EL (cell line): ENCODE data around the gene EVPL.

Experiments
- DNase-seq: peaks from one replicate; pipeline ENCODE4 v3.0.0-alpha.2; 2016

EVPL gene

GRCh38 chr17:76014925-76015261, 12.2 kb downstream of the EVPL start:
- no peak for DNase-seq

DNA sequence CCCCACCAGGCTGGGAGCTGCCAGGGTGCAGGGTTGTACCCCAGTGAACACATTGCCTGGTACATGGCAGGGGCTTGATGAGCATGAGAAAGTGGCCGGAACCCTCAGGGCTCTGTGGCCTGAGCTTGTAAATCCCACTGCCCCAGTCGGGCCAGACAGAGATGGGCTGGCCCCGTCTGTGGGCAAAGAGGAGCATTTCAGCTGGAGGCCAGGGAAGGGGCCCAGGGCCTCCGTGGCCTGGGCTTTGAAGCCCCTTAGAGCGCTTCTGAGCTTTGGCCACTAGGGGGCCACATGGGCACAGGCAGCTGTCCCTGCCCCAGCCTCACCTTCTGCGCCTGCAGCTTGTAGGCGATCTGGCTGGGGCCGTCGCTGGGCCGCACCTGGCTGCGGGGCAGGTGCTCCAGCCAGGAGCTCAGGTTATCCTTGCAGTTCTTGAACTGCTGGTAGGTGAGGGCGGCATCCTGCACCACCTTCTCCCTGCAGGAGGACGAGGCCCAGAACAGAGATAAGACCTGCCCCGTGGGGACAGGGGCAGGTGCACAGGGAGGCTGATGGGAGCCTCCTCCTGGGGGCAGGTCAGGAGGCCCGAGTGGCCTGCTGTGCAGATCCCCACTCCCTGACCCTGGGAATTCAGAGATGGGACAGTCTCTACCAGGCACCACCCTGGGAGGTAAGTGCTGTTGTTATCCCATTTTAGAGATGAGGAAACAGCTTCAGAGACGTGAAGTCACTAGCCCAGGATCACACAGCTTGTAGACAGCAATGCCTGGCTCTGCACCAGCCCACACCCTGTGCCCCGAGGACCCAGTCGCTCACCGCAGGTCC, 12.8 kb downstream of the EVPL start:
- DNase-seq = peak; percentile 70

DNA sequence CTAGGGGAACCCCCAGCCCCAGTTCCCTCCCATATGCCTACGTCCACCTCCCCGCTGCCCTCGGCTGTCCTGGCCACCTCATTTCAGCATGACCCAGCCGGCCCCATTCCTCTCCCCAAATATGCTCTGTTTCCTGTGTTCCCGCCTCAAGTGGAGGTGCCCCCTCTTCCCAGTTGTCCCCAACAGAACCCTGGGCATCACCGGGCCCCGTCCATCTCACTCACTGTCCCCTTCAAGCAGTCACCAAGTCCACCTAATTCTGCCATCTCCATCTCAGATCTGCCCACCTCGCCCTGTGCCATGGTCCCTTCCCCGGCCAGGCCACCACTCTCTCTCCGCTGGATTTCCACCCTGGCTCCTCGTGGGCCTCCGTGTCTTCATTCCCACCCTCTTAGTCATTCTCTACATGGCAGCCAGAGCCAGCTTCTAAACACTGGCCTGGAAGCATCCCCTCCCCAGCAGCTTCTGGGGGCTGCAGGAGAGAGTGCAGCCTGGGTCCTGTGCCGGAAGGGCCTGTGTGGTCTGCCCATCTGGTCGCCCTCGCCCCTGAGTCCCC, 13.7 kb downstream of the EVPL start:
- peak; percentile 30 for DNase-seq

DNA sequence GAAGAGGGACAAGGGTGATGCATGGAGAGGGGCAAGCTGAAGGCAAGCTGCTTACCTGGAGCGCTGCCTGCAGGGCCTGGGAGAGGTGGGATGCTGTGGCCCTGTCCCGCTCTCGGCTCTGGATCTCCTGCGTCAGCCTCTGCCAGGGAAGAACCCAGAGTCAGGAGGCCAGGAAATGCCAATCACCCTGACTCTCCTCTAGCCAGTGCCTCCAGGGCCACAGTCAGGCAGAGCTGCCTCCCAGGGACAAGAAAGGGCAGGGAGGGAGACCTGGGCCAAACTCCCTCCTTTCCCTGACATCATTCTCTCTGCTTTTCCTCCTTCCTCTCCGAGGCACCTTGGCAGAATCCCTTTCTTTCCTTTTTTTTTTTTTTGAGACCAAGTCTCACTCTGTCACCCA, 15.2 kb downstream of the EVPL start:
- peak; percentile 35 for DNase-seq

DNA sequence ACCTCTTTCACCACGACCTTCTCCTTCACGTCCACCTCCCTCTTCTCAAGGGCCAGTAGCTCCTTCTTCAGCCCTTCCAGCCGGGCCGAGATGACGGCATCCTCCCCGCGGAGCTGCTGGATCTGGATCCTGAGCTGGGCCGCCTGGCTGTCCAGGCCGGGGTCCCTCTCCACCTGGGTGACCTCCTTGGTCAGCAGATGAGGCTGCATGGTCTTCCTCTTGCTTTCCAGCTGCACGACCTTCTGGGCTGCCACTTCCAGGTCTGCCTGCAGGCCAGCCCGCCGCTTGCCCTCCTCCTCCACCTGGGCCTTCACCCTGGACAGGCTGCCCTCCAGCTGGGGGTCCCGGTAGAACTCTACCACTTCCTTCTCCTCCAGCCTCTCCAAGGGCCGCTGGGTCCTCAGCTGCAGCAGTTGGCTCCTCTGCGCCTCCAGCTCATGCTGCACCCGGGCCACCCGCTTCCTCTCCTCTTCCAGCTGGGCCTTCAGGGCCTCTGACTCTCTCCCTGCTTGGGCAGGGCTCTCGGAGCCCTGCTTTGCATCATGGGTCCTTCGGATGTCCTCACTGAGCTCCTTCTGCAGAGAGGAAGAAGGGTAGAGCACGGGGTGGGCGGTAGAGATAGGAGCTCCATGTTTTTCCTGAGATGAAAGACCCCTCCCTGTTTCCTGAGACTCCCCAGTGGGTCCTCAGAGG, 17.0 kb downstream of the EVPL start:
- DNase-seq = no peak

- no peak for DNase-seq
Measured at GRCh38 chr17:76009447-76009846, 17.7 kb downstream of the EVPL start.

GRCh38 chr17:76008630-76009425, 18.3 kb downstream of the EVPL start:
- DNase-seq = no peak

DNA sequence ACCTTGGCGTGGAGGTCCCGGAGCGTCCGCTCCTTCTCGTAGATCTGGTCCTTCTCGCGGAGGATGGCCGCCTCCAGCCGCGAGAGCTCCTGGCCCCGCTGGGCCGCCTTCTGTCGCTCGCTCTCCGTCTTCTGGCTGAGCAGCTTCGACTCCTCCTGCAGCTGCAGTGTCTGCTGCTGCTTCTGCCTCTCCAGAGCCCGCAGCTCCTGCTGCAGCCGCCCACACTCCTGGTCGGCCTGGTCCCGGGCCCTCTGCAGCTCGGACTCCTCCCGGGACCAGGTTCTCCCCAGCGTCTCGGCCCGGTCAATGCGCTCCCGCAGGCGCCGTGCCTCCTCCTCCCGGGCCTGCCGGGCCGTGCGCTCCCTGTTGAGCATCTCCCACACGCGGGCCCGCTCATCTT, 18.9 kb downstream of the EVPL start:
- no peak for DNase-seq

DNA sequence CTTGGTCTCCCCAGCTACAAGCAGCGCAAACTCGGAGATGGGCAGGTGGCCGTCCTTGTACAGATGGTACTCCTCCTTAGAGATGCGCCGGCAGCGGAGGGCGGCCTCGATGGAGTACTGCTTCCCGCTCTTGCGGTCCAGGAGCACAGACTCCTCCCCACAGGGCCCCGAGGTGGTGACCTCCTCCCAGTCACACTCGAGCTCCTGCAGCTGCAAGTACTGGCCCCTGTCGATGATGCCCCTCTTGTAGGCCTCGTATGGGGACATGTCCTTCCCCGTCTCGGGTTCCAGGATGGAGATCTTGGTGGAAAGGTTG, 19.3 kb downstream of the EVPL start:
- no peak for DNase-seq

DNA sequence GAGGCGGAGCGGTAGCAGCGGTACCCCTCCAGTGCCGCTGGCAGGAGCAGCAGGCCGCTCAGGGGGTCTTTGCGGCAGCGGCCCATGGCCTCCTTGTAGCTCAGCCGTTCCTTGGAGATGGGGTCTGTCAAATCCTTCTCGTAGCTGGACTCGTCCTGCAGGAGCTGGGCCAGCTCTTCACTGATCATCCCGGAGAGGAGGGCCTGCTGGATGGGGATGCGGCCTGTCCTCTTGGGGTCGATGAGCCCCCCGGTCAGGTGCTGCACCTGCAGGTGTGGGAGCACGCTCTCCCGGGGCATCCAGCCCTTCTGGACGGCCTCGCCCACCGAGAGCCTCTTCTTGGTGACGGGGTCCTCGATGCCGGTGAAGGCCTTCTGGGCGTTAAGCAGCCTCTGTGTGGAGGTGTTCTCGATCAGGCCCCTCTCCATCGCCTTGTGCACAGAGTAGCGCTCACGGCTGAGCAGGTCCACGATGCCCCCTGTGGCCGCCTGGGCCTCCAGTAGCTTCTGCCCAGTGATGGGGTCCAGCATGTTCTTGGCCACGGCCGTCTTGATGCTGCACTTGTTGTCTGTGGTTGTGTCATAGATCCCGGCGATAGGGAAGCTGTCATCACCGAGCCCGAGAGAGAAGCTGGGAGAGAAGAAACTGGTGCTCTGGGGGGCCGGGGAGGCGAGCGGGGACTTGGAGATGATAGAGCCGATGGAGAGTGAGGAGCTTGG, 19.8 kb downstream of the EVPL start:
- no peak for DNase-seq

DNA sequence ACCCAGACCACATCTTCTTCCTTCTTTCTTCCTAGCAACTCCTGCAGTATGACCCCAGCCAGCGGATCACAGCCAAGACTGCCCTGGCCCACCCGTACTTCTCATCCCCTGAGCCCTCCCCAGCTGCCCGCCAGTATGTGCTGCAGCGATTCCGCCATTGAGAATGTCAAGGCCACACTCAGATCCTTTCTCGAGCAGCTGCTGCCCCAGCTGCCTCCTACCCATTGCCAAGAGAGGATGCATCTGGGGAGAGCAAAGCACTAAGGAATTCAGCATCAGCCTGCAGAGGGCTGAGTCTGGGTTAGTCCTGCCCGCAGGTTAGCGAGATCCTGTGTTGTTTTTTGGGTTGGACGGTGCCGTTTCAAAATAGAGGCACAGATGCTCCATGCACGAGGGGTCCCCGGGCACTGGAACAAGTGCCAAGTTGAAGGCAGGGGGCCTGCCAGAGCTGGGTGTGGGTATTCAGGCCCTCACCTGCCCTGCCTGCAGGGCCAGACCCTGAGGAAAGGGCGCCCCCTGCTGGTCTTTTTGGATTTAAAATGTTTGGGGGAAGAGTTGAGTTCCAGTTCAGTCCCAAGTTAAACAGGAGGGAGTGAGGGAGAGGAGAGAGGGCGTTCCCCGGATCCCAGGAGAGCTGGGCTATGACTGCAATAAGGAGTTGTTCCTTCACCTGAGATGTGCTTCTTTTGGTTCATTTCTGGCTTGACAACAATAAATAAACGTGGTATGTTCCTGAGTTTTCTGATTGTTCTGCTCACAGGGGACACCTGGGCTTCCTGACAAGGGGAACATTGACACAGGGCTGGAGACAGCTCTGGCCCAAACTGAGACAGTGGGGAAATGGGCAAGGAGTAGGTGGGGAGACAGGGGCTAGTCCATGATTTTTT, 21.6 kb downstream of the EVPL start:
- peak; percentile 63 for DNase-seq

DNA sequence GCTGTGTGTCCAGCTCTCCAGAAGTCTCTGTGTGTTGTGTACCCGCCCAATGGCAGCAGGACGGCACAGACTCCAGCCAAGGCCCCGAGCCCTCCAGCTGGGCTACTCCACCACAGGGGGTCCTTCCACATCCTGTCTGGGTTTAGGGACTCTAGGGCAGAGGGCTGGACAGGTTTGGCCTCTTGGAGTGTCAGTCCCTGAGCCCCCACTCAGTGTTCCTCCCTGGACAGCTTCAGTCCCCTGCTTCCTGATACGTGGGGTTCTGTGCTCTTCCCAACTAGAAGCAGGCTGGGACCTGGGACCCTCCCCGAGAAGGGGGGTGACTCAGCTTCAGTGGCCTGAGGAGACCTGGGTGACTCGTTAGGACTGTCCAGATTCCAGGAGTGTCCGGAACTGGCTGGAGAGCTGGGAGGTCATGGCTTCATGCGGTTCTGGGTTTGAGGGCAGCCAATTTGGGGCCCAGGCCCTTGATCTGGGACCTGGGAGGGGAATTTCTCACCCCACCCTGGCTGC, 22.3 kb downstream of the EVPL start:
- DNase-seq = no peak

DNA sequence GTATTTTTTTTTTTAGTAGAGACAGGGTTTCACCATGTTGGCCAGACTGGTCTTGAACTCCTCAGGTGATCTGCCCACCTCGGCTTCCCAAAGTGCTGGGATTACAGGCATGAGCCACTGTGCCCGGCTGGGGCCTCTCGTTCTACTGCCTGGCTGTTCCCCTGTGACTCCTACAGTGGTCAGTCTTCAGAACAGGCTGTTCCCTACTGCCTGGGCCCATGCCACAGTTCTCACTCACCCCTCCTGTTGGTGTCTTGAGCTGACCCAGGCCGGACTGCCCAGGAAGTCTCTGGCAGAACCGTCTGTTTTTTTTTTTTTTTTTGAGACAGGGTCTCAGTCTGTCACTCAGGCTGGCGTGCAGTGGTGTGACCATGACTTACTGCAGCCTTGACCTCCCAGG, 23.2 kb downstream of the EVPL start:
- DNase-seq = no peak

GRCh38 chr17:76002100-76002499, 25.0 kb downstream of the EVPL start:
- no peak for DNase-seq

DNA sequence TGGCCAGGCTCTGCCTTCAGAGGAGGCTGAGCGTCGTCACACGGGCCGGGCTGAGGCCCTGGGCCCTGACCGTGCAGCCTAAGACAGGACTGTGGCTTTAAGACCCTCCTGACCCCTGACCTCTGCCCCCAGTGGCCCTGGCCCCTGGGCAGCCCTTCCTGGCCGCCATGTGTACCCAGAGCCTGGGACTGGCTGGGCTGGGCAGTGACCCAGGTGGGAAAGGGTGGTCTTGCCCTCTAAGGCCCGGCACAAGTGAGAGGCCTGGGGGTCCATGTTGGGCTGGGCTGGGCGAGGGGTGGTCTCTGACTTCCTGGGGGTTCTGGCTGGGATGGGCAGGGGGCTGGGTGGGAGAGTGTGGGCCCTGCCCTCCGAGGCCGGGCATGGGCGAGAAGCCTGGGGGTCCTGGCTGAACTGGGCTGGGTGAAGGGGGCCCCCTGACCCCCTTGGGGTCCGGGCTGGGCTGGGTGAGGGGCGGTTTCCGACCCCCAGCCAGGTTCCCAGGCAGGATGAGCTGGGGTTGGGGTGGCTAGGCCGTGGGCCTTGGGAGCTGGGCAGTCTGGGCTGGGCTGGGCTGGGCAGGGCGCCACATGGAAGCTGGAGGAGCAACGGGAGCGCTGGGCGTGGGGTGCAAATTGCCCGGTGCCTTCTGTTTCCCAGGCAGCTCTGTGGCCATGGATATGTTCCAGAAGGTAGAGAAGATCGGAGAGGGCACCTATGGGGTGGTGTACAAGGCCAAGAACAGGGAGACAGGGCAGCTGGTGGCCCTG, 26.2 kb downstream of the EVPL start, which contains the start of gene CDK3:
Gene CDK3, plus strand, starts transcription at position 101 of the 767 bp plus-strand sequence. Its CDS starts 571 bp downstream, at position 672.
- DNase-seq = no peak

- DNase-seq = peak; percentile 43
Measured at GRCh38 chr17:76000016-76000754, 26.9 kb downstream of the EVPL start.

DNA sequence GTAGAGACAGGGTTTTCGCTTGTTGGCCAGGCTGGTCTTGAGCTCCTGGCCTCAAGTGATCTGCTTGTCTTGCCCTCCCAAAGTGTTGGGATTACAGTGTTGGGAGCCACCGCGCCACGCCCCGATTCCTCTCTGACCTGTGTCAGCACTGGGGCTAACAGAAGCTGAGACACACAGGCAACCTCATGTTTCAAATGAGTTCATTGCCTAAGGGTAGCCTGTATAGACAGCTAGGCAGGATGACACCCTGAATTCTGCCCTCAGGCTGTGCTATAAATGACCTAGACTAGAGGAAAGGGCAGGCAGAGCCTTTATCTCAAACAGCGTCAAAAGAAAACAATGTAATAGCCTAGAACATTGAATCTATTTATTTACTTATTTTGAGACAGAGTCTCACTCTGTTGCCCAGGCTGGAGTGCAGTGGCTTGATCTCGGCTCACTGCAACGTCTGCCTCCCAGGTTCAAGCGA, 28.7 kb downstream of the EVPL start:
- peak; percentile 50 for DNase-seq

DNA sequence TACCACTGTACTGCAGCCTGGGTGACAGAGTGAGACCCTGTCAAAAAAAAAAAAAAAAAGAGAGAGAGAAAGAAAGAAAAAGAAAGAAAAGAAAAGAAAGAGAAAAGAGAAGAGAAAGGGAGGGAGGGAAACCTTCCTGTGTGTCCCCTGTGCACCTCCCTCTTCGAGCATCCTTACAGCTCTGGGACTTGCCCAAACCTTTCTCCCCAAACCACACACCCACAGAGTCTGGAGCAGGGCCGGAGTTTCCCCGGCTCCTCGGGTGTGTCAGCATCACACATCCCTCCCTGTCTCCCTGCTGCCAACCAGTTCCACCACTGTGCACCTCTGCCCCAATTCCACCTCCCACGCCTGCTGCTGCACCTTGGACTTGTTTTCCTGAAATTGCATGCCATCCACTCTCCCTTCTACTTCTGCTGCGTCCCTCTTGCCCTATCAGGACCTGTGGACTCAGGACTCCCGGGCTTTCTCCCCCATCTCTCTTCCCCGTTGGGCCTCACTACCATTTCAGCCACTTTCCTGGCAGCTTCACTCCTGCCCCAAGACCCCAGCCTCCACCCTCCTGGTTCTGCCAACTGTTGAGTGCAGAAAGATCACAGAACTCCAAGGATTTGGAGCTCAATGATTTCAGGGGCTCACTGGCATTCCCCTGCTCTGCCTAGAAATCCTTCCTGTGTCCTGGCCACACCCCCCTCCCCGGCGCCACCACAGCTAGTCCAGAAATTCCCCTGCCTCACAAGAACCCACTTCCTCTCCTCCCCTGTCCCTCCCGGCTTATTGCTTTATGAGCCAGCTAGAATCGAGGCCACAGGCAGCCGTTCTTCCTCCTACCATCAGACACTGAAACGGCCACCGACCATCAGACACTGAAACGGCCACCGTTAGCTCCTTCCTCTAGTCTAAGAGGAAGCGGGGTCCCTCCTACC, 30.2 kb downstream of the EVPL start:
- DNase-seq = peak; percentile 81
